HG03575 (cell line): ENCODE results near the gene PITPNM3.

Experiments used
- ATAC-seq: cut with Tn5 transposase; IDR thresholded peaks from one replicate; pipeline ENCODE4 v1.9.1; 2021; ENCODE audit not compliant: unreplicated experiment, insufficient number of reproducible peaks, low FRiP score; ENCODE audit errors: extremely low read depth

Gene PITPNM3

GRCh38 chr17:6435968-6436367 is 120.4 kb downstream of the PITPNM3 start:
- no peak for ATAC-seq

DNA sequence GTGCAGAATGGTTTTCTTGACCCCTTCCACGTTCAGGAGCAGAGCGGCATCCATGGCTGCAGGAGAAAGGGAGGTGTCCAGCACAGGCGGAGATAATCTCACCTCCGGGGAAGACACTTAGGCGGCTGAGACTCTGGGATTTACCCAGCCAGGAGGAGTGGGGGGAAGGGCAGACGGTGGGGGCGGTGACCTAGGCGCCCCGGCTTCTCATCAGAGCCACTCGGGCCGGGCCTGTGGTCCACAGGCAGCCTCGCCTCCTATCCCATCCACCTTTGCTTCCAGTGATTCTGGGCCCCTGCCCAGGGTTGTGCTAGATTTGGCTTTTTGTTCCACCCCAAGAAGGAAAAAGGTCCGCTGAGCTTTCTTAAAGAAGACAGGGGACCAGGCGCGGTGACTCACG is 121.3 kb downstream of the PITPNM3 start, which contains the start of gene AIPL1:
AIPL1 (minus strand) TSS at position 71 of the 400 bp plus-strand sequence; CDS start at position 54, 17 bp downstream.
- ATAC-seq, result no peak

DNA sequence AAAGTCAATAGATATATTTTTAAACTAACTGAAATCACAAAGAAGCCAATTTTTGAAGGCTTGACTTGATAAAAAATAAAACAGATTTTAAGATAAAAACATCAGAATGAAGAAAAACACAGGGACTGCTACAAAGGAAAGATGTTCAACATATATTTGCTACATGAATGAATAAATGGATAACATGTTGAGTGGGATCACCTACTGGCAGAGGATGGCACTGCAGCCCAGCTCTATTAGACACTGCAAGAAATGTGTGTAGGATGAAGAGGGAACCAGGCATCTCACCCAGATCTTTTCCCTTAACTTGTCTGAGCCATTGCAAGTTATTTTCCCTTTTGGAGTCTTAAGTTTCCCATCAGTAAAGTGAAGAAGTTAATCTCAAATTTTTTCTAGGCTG is 125.6 kb downstream of the PITPNM3 start:
- no peak for ATAC-seq

DNA sequence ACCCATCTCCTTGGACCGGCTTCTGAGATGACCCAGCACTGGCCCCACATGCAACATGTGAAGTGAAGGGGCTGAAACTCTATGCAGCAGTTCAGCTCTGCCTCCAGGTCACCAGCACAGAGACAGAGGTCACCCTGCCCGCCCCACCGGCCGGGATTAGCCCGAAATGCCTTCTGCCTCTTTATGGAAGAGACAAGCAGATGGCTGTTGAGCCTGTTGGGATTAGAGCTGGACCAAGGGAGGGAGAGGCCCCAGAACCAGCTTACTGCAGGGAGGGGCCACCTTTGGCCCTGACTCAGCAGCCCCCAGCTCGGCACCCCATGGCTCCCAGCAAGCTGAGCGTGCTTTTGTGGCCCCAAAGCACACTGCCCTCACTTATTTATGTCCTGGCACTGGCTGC is 127.1 kb downstream of the PITPNM3 start:
- no peak for ATAC-seq

- ATAC-seq, result no peak
Observed at GRCh38 chr17:6428207-6428965, 128.0 kb downstream of the PITPNM3 start.

DNA sequence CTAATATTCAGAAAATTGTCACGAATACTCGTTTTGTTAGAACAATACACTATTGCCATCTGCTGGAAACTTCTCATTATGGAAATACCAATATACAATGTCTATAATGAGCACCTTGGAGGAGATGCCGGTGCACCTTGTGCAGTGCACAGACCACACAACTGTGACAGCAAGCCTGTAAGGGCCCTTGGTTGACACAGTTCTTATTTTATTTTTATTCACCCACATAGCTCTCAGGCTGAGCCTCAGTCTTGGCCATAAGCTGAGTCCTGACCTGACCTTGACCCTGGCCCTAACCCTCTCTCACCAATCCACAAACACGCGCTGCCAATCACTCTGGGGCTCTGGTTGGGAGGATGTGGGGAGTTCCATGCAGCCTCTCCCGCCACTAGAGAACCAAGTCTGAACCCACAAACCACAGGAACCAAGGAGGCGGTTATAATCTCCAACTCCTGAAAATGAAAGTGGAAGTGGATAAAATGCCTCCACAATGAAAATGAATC is 129.0 kb downstream of the PITPNM3 start:
- ATAC-seq, result no peak

DNA sequence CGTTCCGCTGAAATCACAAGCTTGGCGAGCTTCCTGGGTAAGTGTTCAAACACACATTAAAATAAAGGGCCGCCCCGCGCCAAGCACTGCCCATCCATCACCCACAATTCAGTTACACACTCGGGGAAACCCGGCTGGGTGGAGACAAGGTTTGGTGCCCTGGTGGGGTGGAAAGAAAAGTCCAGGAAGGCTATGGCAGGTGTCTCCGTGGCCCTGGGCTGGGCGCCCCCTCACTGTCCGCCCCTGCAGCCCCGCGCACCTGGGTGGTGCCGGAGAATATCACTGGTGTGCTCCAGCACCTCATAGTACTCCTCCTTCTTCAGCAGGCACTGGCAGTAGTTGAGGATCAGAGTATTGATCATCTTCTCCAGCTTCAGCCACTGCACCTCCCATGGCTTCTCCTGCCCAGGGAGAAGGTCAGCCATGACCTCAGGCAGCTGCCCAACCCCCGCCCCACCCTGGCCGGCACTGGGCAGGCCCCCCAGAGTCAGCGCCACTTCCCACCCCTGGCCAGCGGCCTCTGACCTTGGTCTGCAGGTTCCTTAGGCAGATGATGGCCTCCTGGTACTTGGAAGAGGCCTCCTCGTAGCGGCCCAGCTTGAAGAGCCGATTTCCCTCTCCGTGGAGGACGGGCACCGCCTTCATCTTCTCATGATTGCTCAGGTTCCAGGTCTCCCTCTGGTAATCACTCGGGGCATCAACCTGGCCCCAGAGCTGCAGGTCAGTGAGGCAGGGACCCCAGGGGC is 129.8 kb downstream of the PITPNM3 start:
- no peak for ATAC-seq

DNA sequence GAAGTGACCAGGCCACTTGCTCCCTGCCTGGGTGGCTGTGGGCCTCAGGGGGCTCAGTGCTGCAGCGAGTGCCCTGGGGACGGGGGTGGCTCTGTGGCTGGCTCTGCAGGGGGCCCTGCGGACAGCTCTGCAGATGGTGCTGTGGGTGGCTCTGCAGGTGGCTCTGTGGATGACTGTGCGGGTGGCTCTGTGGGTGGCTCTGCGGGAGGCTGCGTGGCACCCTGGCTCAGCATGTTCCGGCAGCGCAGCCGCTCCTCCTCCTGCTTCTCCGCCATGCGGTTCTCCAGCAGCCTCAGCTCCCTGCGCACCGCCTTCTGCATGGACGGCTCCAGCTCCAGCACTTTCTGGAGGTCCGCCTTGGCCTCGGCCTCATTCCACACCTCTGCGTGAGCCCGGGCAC is 130.9 kb downstream of the PITPNM3 start:
- ATAC-seq, result no peak

GRCh38 chr17:6423931-6424330 is 132.4 kb downstream of the PITPNM3 start:
- no peak for ATAC-seq

GRCh38 chr17:6422654-6423241 is 133.6 kb downstream of the PITPNM3 start:
- ATAC-seq, result no peak

DNA sequence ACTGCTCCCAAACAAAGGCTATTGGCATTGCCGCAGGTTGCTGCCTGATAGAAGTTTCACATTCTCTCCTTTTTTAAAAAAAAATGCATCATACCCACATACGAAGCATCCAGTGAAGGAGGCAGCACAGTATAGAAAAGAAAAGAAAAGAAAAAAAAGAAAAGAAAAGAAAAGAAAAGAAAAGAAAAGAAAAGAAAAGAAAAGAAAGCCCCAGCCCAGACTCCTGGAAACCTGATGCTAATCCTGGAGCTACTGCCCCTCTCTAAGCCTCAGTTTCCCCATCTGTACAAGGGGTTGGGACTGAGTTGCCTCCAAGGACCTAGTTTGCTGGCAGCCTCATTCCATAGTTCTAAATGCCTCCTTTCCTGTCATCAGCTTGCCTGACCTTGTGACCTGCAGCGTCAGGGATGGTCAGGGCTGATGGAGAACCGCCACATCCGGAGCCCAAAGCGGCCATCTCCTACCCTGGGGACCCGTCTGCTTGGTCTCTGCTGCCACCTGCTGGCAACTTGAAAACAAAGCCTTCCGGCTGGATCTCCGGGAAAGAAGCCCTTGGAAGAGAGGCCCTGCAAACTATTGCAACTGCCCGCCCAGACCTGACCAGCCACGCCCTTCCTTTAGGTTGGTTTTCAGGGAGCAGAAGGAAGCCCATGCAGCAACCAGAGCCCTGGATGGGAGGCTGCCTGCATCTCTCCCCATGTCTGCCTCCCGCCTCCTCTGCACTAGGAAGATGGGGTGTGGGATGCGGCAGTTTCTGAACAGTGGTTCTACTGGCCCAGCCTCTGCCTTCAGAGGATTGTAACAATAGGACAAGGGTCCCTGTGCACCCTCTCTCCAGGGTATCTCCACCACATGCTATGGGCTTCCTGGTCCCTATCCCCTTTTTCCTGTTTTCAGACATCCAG is 134.4 kb downstream of the PITPNM3 start:
- no peak for ATAC-seq

- no peak for ATAC-seq
Observed at GRCh38 chr17:6420173-6420641, 136.1 kb downstream of the PITPNM3 start.

DNA sequence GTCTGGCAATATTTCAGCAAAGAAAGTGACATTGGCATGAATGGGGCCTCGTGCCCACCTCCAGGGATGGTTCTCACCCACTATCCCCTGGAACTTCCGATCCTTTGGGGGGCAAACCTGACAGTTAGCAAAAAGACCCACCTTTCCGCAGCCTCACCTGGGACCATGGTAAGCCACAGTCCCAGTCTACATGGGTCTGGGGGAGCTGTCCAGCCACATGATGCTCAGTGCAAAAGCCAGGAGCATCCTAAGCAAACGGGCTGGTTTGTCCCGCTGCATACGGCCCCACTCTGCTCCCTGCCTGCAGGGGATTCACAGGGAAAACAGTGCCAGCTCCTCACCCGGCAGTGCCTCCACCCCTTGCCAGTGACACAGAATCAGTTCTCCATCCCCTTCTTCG is 140.7 kb downstream of the PITPNM3 start:
- no peak for ATAC-seq

- ATAC-seq, result no peak
Observed at GRCh38 chr17:6413065-6413464, 143.3 kb downstream of the PITPNM3 start.

DNA sequence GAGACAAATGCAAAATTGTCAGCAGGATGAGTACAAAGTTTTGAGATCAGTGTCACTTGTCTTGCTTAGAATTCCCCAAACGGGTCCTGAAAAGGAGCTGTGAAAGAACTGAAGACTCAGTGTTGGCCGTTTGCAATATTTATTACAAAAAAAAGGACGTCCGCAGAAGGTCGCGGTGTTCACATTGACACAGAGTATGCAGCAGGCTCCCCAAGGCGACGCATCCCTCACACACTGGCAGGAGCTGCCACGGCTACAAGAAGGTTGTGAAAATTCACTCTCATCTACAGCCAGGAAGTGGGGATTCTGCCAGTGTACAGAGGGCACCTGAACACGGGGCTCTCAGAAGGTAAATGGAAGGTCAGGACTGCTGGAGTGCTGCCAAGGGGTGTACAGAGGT is 147.6 kb downstream of the PITPNM3 start:
- no peak for ATAC-seq

GRCh38 chr17:6408276-6408675 is 148.1 kb downstream of the PITPNM3 start:
- no peak for ATAC-seq

- no peak for ATAC-seq
Observed at GRCh38 chr17:6402258-6402657, 154.1 kb downstream of the PITPNM3 start.
